CD4-positive, alpha-beta T cell treated with Interleukin-6 at 100 ng/mL for 8 hours (primary cell): ENCODE data around the gene LATS2.
"Not testable (repeated sequence)": the region's sequence is repeated elsewhere in the genome, so short reads cannot be mapped to it uniquely, and the experiment has no call there.

ENCODE experiments used
- DNase-seq: peaks from one replicate; pipeline ENCODE4 v3.0.0-alpha.2; 2020; ENCODE audit warnings: mixed read lengths, low spot score

The LATS2 gene

GRCh38 chr13:20991741-20992520 is 69.5 kb downstream of the LATS2 start:
- no peak for DNase-seq

GRCh38 chr13:20990910-20991525 is 70.4 kb downstream of the LATS2 start:
- DNase-seq: no peak

GRCh38 chr13:20989656-20990321 is 71.6 kb downstream of the LATS2 start:
- no peak for DNase-seq

GRCh38 chr13:20988909-20989655 is 72.3 kb downstream of the LATS2 start:
- DNase-seq: no peak

GRCh38 chr13:20988033-20988908 is 73.1 kb downstream of the LATS2 start:
- no peak for DNase-seq

GRCh38 chr13:20987599-20987998 is 73.8 kb downstream of the LATS2 start:
- no peak for DNase-seq

- DNase-seq: no peak
Observed at GRCh38 chr13:20984879-20985278, 76.5 kb downstream of the LATS2 start.

GRCh38 chr13:20983386-20983785 is 78.0 kb downstream of the LATS2 start:
- no peak for DNase-seq

- no peak for DNase-seq
Observed at GRCh38 chr13:20981370-20982095, 79.9 kb downstream of the LATS2 start.

GRCh38 chr13:20980899-20981298 is 80.5 kb downstream of the LATS2 start:
- no peak for DNase-seq

GRCh38 chr13:20980430-20980829 is 81.0 kb downstream of the LATS2 start:
- DNase-seq: no peak

- DNase-seq: no peak
Observed at GRCh38 chr13:20977394-20977793, 84.0 kb downstream of the LATS2 start.

- no peak for DNase-seq
Observed at GRCh38 chr13:20974981-20975585, 86.3 kb downstream of the LATS2 start.

GRCh38 chr13:20973886-20974425 is 87.4 kb downstream of the LATS2 start:
- DNase-seq: no peak

- DNase-seq: no peak
Observed at GRCh38 chr13:20972731-20973130, 88.7 kb downstream of the LATS2 start.

GRCh38 chr13:20969182-20969581 is 92.2 kb downstream of the LATS2 start:
- no peak for DNase-seq

- DNase-seq: no peak
Observed at GRCh38 chr13:20968745-20969144, 92.6 kb downstream of the LATS2 start.

GRCh38 chr13:20967340-20967739 is 94.0 kb downstream of the LATS2 start:
- no peak for DNase-seq

GRCh38 chr13:20964904-20965303 is 96.5 kb downstream of the LATS2 start:
- no peak for DNase-seq

GRCh38 chr13:20961663-20962062 is 99.7 kb downstream of the LATS2 start:
- DNase-seq: not testable (repeated sequence)
